RWPE2 (cell line): ENCODE results near the gene SOAT1.

Experiments used
- ATAC-seq: fragments of 200-7000 bp; cut with Tn5 transposase; 3 replicates; pipeline ENCODE4 v1.9.1; 2021; ENCODE audit warnings: low read depth
- DNase-seq: peaks from one replicate; pipeline ENCODE4 v3.0.0-alpha.2; 2020; ENCODE audit warnings: low spot score
- H3K27ac ChIP-seq: fragments of 450-650 bp; 2 replicates; pipeline ENCODE4 v1.5.1; 2017; ENCODE audit warnings: mild to moderate bottlenecking; ENCODE audit not compliant: poor library complexity, severe bottlenecking
- H3K27me3 ChIP-seq: fragments of 250-450 bp; sonication (Bioruptor Pico); 2 replicates; pipeline ENCODE4 v1.5.1; 2021; ENCODE audit warnings: mild to moderate bottlenecking, moderate library complexity; ENCODE audit not compliant: insufficient read depth, poor library complexity, severe bottlenecking
- H3K36me3 ChIP-seq: fragments of 250-450 bp; sonication (Bioruptor Pico); 2 replicates; pipeline ENCODE4 v1.5.1; 2020; ENCODE audit warnings: low read depth, mild to moderate bottlenecking, moderate library complexity
- H3K4me1 ChIP-seq: fragments of 250-450 bp; sonication (Bioruptor Pico); 2 replicates; pipeline ENCODE4 v1.5.1; 2021; ENCODE audit warnings: mild to moderate bottlenecking, moderate library complexity; ENCODE audit not compliant: insufficient read depth, poor library complexity, severe bottlenecking
- H3K4me3 ChIP-seq: fragments of 250-450 bp; sonication (Bioruptor Pico); 2 replicates; pipeline ENCODE4 v1.5.1; 2021; ENCODE audit warnings: mild to moderate bottlenecking, moderate library complexity; ENCODE audit not compliant: severe bottlenecking
- H3K9me3 ChIP-seq: fragments of 250-450 bp; sonication (Bioruptor Pico); 2 replicates; pipeline ENCODE4 v1.5.1; 2021; ENCODE audit warnings: mild to moderate bottlenecking, moderate library complexity; ENCODE audit not compliant: severe bottlenecking
- CTCF ChIP-seq: fragments of 450-650 bp; IDR thresholded peaks from one replicate; pipeline ENCODE4 v1.5.1; 2017; ENCODE audit warnings: mild to moderate bottlenecking, moderate library complexity; ENCODE audit not compliant: poor library complexity, severe bottlenecking

SOAT1 gene

GRCh38 chr1:179303200-179303785 lies 9.7 kb downstream of the SOAT1 start:
- TF ChIP-seq CTCF: no peak
- no peak for DNase-seq
- no peak overlapping the region for H3K27ac ChIP-seq
- H3K9me3 ChIP-seq: no peaks in the 10 kb centered on the region
- no peaks in the 10 kb centered on the region for H3K4me1 ChIP-seq
- H3K4me3 ChIP-seq: no peak overlapping the region
- no peaks in the 10 kb centered on the region for H3K27me3 ChIP-seq
- no peak for ATAC-seq
- no peaks in the 10 kb centered on the region for H3K36me3 ChIP-seq

- Histone ChIP-seq H3K27ac (no peak overlapping the region), H3K4me3 (no peak overlapping the region), H3K4me1 (peaks cover 9% of the 10 kb centered on the region), H3K9me3 (no peaks in the 10 kb centered on the region), H3K36me3 (no peaks in the 10 kb centered on the region), H3K27me3 (no peaks in the 10 kb centered on the region)
- ATAC-seq (no peak), DNase-seq (no peak)
- no peak for TF ChIP-seq CTCF
Observed at GRCh38 chr1:179305450-179305849, 11.9 kb downstream of the SOAT1 start.

GRCh38 chr1:179310291-179310690 lies 16.7 kb downstream of the SOAT1 start:
- peaks cover 16% of the 10 kb centered on the region for H3K4me1 ChIP-seq
- no peaks in the 10 kb centered on the region for H3K9me3 ChIP-seq
- no peaks in the 10 kb centered on the region for H3K27me3 ChIP-seq
- ATAC-seq (peak; percentile 63), DNase-seq (no peak)
- no peaks in the 10 kb centered on the region for H3K36me3 ChIP-seq
- H3K27ac ChIP-seq: peak overlapping the region; percentile 83
- no peak for TF ChIP-seq CTCF
- H3K4me3 ChIP-seq: no peak overlapping the region

- no peaks in the 10 kb centered on the region for H3K9me3 ChIP-seq
- no peak for DNase-seq
- H3K27ac ChIP-seq: peak overlapping the region; percentile 83
- no peaks in the 10 kb centered on the region for H3K36me3 ChIP-seq
- no peak for TF ChIP-seq CTCF
- H3K4me3 ChIP-seq: no peak overlapping the region
- H3K27me3 ChIP-seq: no peaks in the 10 kb centered on the region
- peaks cover 16% of the 10 kb centered on the region for H3K4me1 ChIP-seq
- peak; percentile 94 for ATAC-seq
Observed at GRCh38 chr1:179310721-179311120, 17.1 kb downstream of the SOAT1 start.

GRCh38 chr1:179311149-179311700 lies 17.6 kb downstream of the SOAT1 start:
- DNase-seq: no peak
- TF ChIP-seq CTCF: no peak
- no peaks in the 10 kb centered on the region for H3K36me3 ChIP-seq
- no peaks in the 10 kb centered on the region for H3K9me3 ChIP-seq
- ATAC-seq: no peak
- peak overlapping the region; percentile 83 for H3K27ac ChIP-seq
- no peak overlapping the region for H3K4me3 ChIP-seq
- no peaks in the 10 kb centered on the region for H3K27me3 ChIP-seq
- peaks cover 16% of the 10 kb centered on the region for H3K4me1 ChIP-seq
